C4-2B (cell line): Measurements from ENCODE around the gene SLC6A2.

Experiments used
- ZFX ChIP-seq: fragments of 450-650 bp; IDR thresholded peaks from 2 replicates; pipeline ENCODE4 v1.6.1; 2017
- TF ChIP-seq, protein P1 (sequence below): fragments of 450-650 bp; conservative IDR thresholded peaks from 2 replicates; pipeline ENCODE4 v1.5.1; 2017; ENCODE audit warnings: mild to moderate bottlenecking

DNA sequence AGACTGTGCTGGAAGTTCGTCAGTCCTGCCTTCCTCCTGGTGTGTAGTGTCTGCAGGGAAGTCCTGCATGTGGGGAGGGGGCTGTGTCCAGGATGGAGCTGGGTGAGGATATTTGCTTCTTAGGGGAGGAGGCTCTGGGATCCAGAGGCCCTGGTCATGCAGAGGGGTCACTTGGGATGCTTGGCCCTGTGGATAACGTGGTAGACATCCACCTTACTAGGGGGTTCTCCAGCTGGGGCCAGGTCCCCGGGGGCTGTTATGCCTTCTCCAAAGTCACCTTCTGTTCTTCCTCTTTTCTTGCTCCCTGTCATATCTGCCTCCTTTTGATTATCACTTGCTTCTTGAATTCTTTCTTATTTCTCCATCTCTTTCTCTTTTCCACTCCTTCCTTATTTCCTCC lies 43.8 kb downstream of the SLC6A2 start:
- TF ChIP-seq, protein P1, sequence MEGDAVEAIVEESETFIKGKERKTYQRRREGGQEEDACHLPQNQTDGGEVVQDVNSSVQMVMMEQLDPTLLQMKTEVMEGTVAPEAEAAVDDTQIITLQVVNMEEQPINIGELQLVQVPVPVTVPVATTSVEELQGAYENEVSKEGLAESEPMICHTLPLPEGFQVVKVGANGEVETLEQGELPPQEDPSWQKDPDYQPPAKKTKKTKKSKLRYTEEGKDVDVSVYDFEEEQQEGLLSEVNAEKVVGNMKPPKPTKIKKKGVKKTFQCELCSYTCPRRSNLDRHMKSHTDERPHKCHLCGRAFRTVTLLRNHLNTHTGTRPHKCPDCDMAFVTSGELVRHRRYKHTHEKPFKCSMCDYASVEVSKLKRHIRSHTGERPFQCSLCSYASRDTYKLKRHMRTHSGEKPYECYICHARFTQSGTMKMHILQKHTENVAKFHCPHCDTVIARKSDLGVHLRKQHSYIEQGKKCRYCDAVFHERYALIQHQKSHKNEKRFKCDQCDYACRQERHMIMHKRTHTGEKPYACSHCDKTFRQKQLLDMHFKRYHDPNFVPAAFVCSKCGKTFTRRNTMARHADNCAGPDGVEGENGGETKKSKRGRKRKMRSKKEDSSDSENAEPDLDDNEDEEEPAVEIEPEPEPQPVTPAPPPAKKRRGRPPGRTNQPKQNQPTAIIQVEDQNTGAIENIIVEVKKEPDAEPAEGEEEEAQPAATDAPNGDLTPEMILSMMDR = no peak
- TF ChIP-seq ZFX = no peak
